ENCODE measurements around the gene ARL15.
"Not testable (repeated sequence)": the region's sequence is repeated elsewhere in the genome, so short reads cannot be mapped to it uniquely, and the experiment has no call there.

ARL15 gene

GRCh38 chr5:54310433-54311175, at the start of gene ARL15:
Gene ARL15 (minus strand): TSS chr5:54310573.
- Mint-ChIP-seq H3K36me3 (no peaks in the 10 kb centered on the region), H3K4me1 (ENCODE audit: low read depth) (peaks cover 27% of the 10 kb centered on the region), H3K4me3 (peak within 1 kb of the TSS; percentile 91), H3K9me3 (ENCODE audit: low read depth) (no peaks in the 10 kb centered on the region), H3K27ac (peak within 1 kb of the TSS; percentile 88), H3K27me3 (peaks cover 5% of the 10 kb centered on the region)

GRCh38 chr5:54360089-54360488, 49.7 kb upstream of the ARL15 start:
- Mint-ChIP-seq H3K9me3 (ENCODE audit: low read depth) (peaks cover 5% of the 10 kb centered on the region), H3K4me1 (ENCODE audit: low read depth) (no peaks in the 10 kb centered on the region), H3K27me3 (peaks cover 9% of the 10 kb centered on the region), H3K27ac (no peak overlapping the region), H3K4me3 (no peak overlapping the region), H3K36me3 (peaks cover 4% of the 10 kb centered on the region)

GRCh38 chr5:54357408-54358058, 47.2 kb upstream of the ARL15 start:
- Mint-ChIP-seq H3K4me1 (ENCODE audit: low read depth) (no peaks in the 10 kb centered on the region), H3K27me3 (peaks cover 7% of the 10 kb centered on the region), H3K4me3 (no peak overlapping the region), H3K36me3 (peaks cover 4% of the 10 kb centered on the region), H3K27ac (no peak overlapping the region), H3K9me3 (ENCODE audit: low read depth) (peaks cover 11% of the 10 kb centered on the region)

- not testable (repeated sequence) for H3K27me3 Mint-ChIP-seq; H3K4me3 Mint-ChIP-seq; H3K27ac Mint-ChIP-seq; H3K4me1 Mint-ChIP-seq (ENCODE audit: low read depth); H3K36me3 Mint-ChIP-seq
- peaks cover 11% of the 10 kb centered on the region for H3K9me3 Mint-ChIP-seq (ENCODE audit: low read depth)
These were observed 43.7 kb upstream of the ARL15 start for GRCh38 chr5:54353933-54354564.

GRCh38 chr5:54352580-54352979, 42.2 kb upstream of the ARL15 start:
- H3K27me3 Mint-ChIP-seq; H3K36me3 Mint-ChIP-seq; H3K4me3 Mint-ChIP-seq; H3K4me1 Mint-ChIP-seq (ENCODE audit: low read depth); H3K27ac Mint-ChIP-seq: not testable (repeated sequence)
- peaks cover 11% of the 10 kb centered on the region for H3K9me3 Mint-ChIP-seq (ENCODE audit: low read depth)

GRCh38 chr5:54347221-54347865, 37.0 kb upstream of the ARL15 start:
- H3K27me3 Mint-ChIP-seq: peaks cover 3% of the 10 kb centered on the region
- no peaks in the 10 kb centered on the region for H3K4me1 Mint-ChIP-seq (ENCODE audit: low read depth)
- no peak overlapping the region for H3K4me3 Mint-ChIP-seq
- peaks cover 4% of the 10 kb centered on the region for H3K36me3 Mint-ChIP-seq
- no peak overlapping the region for H3K27ac Mint-ChIP-seq
- H3K9me3 Mint-ChIP-seq (ENCODE audit: low read depth): peaks cover 15% of the 10 kb centered on the region

- H3K36me3 Mint-ChIP-seq: peaks cover 4% of the 10 kb centered on the region
- H3K4me1 Mint-ChIP-seq (ENCODE audit: low read depth): no peaks in the 10 kb centered on the region
- H3K9me3 Mint-ChIP-seq (ENCODE audit: low read depth): peaks cover 15% of the 10 kb centered on the region
- H3K27ac Mint-ChIP-seq: no peak overlapping the region
- H3K4me3 Mint-ChIP-seq: no peak overlapping the region
- peaks cover 3% of the 10 kb centered on the region for H3K27me3 Mint-ChIP-seq
These were observed 34.3 kb upstream of the ARL15 start for GRCh38 chr5:54344653-54345052.

GRCh38 chr5:54341971-54342370, 31.6 kb upstream of the ARL15 start:
- no peak overlapping the region for H3K4me3 Mint-ChIP-seq
- peaks cover under 1% of the 10 kb centered on the region for H3K36me3 Mint-ChIP-seq
- no peaks in the 10 kb centered on the region for H3K4me1 Mint-ChIP-seq (ENCODE audit: low read depth)
- H3K27me3 Mint-ChIP-seq: peaks cover 5% of the 10 kb centered on the region
- no peak overlapping the region for H3K27ac Mint-ChIP-seq
- peaks cover 25% of the 10 kb centered on the region for H3K9me3 Mint-ChIP-seq (ENCODE audit: low read depth)

GRCh38 chr5:54337523-54337922, 27.1 kb upstream of the ARL15 start:
- Mint-ChIP-seq H3K27ac (no peak overlapping the region), H3K36me3 (peaks cover 4% of the 10 kb centered on the region), H3K4me3 (no peak overlapping the region), H3K9me3 (ENCODE audit: low read depth) (peaks cover 36% of the 10 kb centered on the region), H3K4me1 (ENCODE audit: low read depth) (no peaks in the 10 kb centered on the region), H3K27me3 (peaks cover 3% of the 10 kb centered on the region)

- Mint-ChIP-seq H3K9me3 (ENCODE audit: low read depth) (peaks cover 26% of the 10 kb centered on the region), H3K4me1 (ENCODE audit: low read depth) (no peaks in the 10 kb centered on the region), H3K27me3 (peaks cover 12% of the 10 kb centered on the region)
These were observed 22.3 kb upstream of the ARL15 start for GRCh38 chr5:54332720-54333119.

GRCh38 chr5:54329731-54330709, 19.6 kb upstream of the ARL15 start:
- Mint-ChIP-seq H3K36me3 (no peaks in the 10 kb centered on the region), H3K4me3 (no peak overlapping the region), H3K27me3 (peaks cover 15% of the 10 kb centered on the region)

More at GRCh38 chr5:54332720-54333119, 22.3 kb upstream of the ARL15 start:
- H3K4me3 Mint-ChIP-seq: no peak overlapping the region
- H3K27ac Mint-ChIP-seq: no peak overlapping the region
- H3K36me3 Mint-ChIP-seq: peaks cover 4% of the 10 kb centered on the region

GRCh38 chr5:54326662-54327270, 16.4 kb upstream of the ARL15 start:
- Mint-ChIP-seq H3K36me3 (no peaks in the 10 kb centered on the region), H3K27me3 (peaks cover 17% of the 10 kb centered on the region), H3K4me3 (no peak overlapping the region), H3K9me3 (ENCODE audit: low read depth) (no peaks in the 10 kb centered on the region), H3K27ac (no peak overlapping the region), H3K4me1 (ENCODE audit: low read depth) (peaks cover 2% of the 10 kb centered on the region)

More at GRCh38 chr5:54329731-54330709, 19.6 kb upstream of the ARL15 start:
- H3K27ac Mint-ChIP-seq: no peak overlapping the region
- H3K4me1 Mint-ChIP-seq (ENCODE audit: low read depth): peaks cover 2% of the 10 kb centered on the region
- H3K9me3 Mint-ChIP-seq (ENCODE audit: low read depth): peaks cover 1% of the 10 kb centered on the region

- Mint-ChIP-seq H3K36me3 (no peaks in the 10 kb centered on the region), H3K4me3 (no peak overlapping the region), H3K9me3 (ENCODE audit: low read depth) (no peaks in the 10 kb centered on the region), H3K4me1 (ENCODE audit: low read depth) (peaks cover 2% of the 10 kb centered on the region), H3K27me3 (peaks cover 21% of the 10 kb centered on the region), H3K27ac (no peak overlapping the region)
These were observed 15.4 kb upstream of the ARL15 start for GRCh38 chr5:54325610-54326311.
